SJCRH30 (cell line): ENCODE measurements around the gene MYRFL. TPM values are rescaled to one million over a fixed set of nuclear protein-coding genes. Genes with fewer than 3 reads are reported as not detected.

ENCODE experiments used
- DNase-seq, 2 experiments: peaks; one replicate each; pipeline ENCODE4 v3.0.0-alpha.2; 2015 to 2020
- H3K27ac ChIP-seq: fragments of 250-450 bp; sonication (Bioruptor Pico); 2 replicates; pipeline ENCODE4 v1.5.1; 2020; ENCODE audit warnings: mild to moderate bottlenecking, moderate library complexity
- H3K27me3 ChIP-seq: fragments of 250-450 bp; sonication (Bioruptor Pico); 2 replicates; pipeline ENCODE4 v1.5.1; 2020; ENCODE audit warnings: mild to moderate bottlenecking, moderate library complexity
- H3K36me3 ChIP-seq: fragments of 250-450 bp; sonication (Bioruptor Pico); 2 replicates; pipeline ENCODE4 v1.5.1; 2020; ENCODE audit warnings: mild to moderate bottlenecking, moderate library complexity
- H3K4me1 ChIP-seq: fragments of 250-450 bp; sonication (Bioruptor Pico); 2 replicates; pipeline ENCODE4 v1.5.1; 2020; ENCODE audit warnings: mild to moderate bottlenecking, moderate library complexity
- H3K4me3 ChIP-seq: fragments of 250-450 bp; sonication (Bioruptor Pico); 2 replicates; pipeline ENCODE4 v1.5.1; 2020; ENCODE audit warnings: mild to moderate bottlenecking, moderate library complexity
- H3K9me3 ChIP-seq: fragments of 250-450 bp; sonication (Bioruptor Pico); replicated peaks from 2 replicates; pipeline ENCODE4 v1.5.1; 2020; ENCODE audit warnings: mild to moderate bottlenecking, moderate library complexity
- total RNA-seq: library from RNA; depleted of rRNA; stranded (reverse); fragments of >200 nt; shearing (Covaris generic); gene quantifications from 2 replicates; pipeline ENCODE4 v1.2.3, GENCODE V29; 2014

Gene MYRFL
- total RNA-seq, 1 experiment from 2014 or later = not detected

DNA sequence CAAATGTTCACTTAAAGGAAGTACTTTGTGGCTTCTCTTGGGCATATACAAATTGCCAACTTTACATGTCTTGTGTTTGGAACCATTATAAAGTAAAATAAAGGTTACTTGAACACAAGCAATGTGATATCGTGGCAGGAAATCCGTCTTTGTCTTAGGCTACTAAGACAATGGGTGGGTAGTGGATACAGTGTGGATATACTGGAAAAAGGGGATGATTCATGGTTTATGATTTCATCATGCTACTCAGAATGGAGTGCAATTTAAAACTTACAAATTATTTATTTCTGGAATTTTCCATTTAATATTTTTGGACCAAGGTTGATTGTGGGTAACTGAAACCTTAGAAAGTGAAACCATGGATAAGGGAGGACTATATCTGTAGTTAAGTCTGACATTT is 48.4 kb downstream of the MYRFL start:
- Histone ChIP-seq H3K4me1 (no peaks in the 10 kb centered on the region), H3K27ac (no peak overlapping the region), H3K4me3 (no peak overlapping the region), H3K36me3 (no peaks in the 10 kb centered on the region), H3K27me3 (no peaks in the 10 kb centered on the region), H3K9me3 (no peaks in the 10 kb centered on the region)
- no peak for DNase-seq

- Histone ChIP-seq H3K27me3 (no peaks in the 10 kb centered on the region), H3K4me3 (no peak overlapping the region), H3K36me3 (no peaks in the 10 kb centered on the region), H3K27ac (no peak overlapping the region), H3K4me1 (no peaks in the 10 kb centered on the region), H3K9me3 (no peaks in the 10 kb centered on the region)
- DNase-seq = no peak
These were observed 49.6 kb downstream of the MYRFL start for GRCh38 chr12:69874606-69875005.

DNA sequence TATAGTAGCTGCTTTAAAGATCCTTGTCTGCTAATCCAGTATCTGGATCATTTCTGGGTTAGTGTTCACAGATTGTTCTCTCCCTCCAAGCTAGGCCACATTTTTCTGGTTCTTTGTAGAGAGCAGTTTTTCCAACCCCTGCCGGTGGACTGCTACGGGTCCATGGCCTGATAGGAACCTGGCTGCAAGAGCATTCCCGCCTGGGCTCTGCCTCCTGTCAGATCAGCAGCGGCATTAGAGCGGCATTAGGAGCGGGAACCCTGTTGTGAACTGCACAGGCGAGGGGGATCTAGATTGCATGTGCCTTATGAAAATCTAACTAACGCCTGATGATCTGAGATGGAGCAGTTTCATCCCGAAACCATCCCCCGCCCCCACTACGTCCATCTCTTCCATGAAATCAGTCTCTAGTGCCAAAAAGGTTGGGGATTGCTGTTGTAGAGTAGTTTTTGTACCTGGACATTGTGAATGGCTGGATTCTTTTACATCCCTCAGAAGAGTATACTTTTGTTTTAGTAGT is 50.4 kb downstream of the MYRFL start:
- Histone ChIP-seq H3K9me3 (no peaks in the 10 kb centered on the region), H3K27ac (no peak overlapping the region), H3K27me3 (no peaks in the 10 kb centered on the region), H3K4me3 (no peak overlapping the region), H3K4me1 (no peaks in the 10 kb centered on the region), H3K36me3 (no peaks in the 10 kb centered on the region)
- DNase-seq = no peak

GRCh38 chr12:69879007-69879960 is 54.3 kb downstream of the MYRFL start:
- Histone ChIP-seq H3K4me3 (peak overlapping the region; percentile 16), H3K36me3 (no peaks in the 10 kb centered on the region), H3K27ac (no peak overlapping the region), H3K9me3 (no peaks in the 10 kb centered on the region), H3K4me1 (peaks cover 6% of the 10 kb centered on the region), H3K27me3 (no peaks in the 10 kb centered on the region)
- DNase-seq = peak; percentile 62 to 88

- peak in 1 of 2 experiments; percentile 32 for DNase-seq
- Histone ChIP-seq H3K36me3 (no peaks in the 10 kb centered on the region), H3K9me3 (no peaks in the 10 kb centered on the region), H3K27ac (no peak overlapping the region), H3K4me3 (no peak overlapping the region), H3K4me1 (peaks cover 9% of the 10 kb centered on the region), H3K27me3 (no peaks in the 10 kb centered on the region)
These were observed 55.5 kb downstream of the MYRFL start for GRCh38 chr12:69880571-69880970.

DNA sequence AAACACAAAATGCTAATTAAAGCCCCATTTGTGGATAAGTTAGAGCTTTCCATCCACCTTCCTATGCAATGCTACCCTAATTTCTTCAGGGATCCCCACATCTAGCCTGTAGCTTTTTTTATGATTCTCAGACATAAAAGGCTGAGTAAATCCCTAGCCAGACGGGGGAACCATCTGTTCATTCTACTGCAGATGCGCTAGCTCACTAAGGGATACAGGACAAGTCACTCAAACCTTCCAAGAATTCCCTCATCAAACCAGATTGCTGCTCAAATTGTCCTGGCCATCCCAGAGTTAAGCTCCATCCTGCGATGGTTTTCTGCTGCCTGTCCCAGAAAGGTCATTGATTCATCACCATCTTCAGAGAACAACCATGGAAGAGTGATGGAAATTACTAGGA is 56.7 kb downstream of the MYRFL start:
- Histone ChIP-seq H3K4me3 (no peak overlapping the region), H3K9me3 (no peaks in the 10 kb centered on the region), H3K27ac (no peak overlapping the region)

DNA sequence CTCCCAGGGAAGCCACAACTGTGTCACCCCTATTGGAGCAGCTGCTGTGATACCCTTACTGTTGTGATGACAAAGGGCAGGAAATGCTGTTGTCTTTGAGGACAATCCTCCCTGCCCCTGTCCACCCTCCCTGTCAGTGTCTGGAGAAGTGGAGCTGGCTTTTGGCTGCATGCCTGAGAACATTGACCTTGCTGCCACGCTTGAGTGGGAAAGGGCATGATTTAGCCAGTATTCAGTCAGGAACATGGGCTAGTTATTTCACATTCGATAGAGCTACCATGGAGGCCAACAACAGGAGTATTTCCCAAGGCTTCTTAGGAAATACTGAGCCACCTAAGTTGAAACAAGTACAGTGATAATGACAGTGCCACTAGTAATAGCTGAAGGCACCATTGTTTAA is 59.4 kb downstream of the MYRFL start:
- Histone ChIP-seq H3K36me3 (no peaks in the 10 kb centered on the region), H3K4me1 (peaks cover 11% of the 10 kb centered on the region), H3K27me3 (no peaks in the 10 kb centered on the region), H3K9me3 (no peaks in the 10 kb centered on the region), H3K27ac (no peak overlapping the region), H3K4me3 (no peak overlapping the region)
- peak in 1 of 2 experiments; percentile 20 for DNase-seq

More for the DNA sequence above, 56.7 kb downstream of the MYRFL start:
- no peaks in the 10 kb centered on the region for H3K27me3 ChIP-seq
- H3K4me1 ChIP-seq = peaks cover 11% of the 10 kb centered on the region
- H3K36me3 ChIP-seq = no peaks in the 10 kb centered on the region
- DNase-seq = no peak

DNA sequence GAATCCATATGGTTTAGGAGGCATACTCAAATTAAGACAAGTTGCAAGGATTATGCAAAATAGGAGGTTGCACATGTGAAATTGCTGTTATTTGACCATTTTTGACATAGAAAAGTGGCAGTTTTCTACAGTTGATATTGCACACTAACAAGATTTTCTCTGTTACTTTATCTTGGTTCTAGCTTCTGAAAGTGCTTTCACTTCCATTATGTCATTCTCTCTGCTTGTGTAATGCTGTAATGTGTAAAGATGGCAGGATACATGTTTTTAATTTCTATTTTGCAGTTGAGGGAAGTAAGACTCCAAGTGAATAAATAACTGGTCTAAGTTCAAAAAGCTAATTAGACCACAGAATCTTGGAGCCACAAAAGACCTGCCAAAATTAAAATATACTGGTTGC is 60.6 kb downstream of the MYRFL start:
- Histone ChIP-seq H3K36me3 (no peaks in the 10 kb centered on the region), H3K9me3 (no peaks in the 10 kb centered on the region), H3K4me3 (no peak overlapping the region), H3K27ac (no peak overlapping the region), H3K4me1 (peaks cover 11% of the 10 kb centered on the region), H3K27me3 (no peaks in the 10 kb centered on the region)
- DNase-seq = no peak

DNA sequence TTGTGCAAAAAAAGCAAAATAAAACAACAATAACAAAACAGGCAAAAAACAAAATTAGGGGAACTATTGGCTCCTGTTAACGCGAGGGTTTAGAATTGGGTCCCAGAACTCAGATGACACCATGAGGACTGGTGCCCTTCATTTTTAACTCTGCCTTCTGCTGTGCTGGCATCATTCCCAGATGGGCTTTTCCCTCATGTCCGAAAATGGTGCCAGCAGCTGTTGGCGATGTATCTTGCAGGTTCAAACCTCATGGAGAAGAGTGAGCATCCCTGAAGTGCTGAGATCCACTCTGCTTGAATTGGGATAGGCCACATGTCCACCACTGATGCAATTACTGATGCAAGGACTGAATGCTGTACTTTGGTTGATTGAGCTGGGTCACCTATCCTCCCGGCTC is 61.1 kb downstream of the MYRFL start:
- Histone ChIP-seq H3K27me3 (no peaks in the 10 kb centered on the region), H3K4me1 (peaks cover 11% of the 10 kb centered on the region), H3K4me3 (no peak overlapping the region), H3K36me3 (no peaks in the 10 kb centered on the region), H3K27ac (no peak overlapping the region), H3K9me3 (no peaks in the 10 kb centered on the region)
- DNase-seq = peak; percentile 24 to 45

- no peak for DNase-seq
- no peak overlapping the region for H3K27ac ChIP-seq
- no peaks in the 10 kb centered on the region for H3K36me3 ChIP-seq
- no peaks in the 10 kb centered on the region for H3K27me3 ChIP-seq
- no peaks in the 10 kb centered on the region for H3K9me3 ChIP-seq
- no peak overlapping the region for H3K4me3 ChIP-seq
- peaks cover 11% of the 10 kb centered on the region for H3K4me1 ChIP-seq
These were observed 61.7 kb downstream of the MYRFL start for GRCh38 chr12:69886715-69887114.

- Histone ChIP-seq H3K4me1 (peaks cover 6% of the 10 kb centered on the region; the same call in 1 of the 2 replicates), H3K27me3 (no peaks in the 10 kb centered on the region), H3K9me3 (no peaks in the 10 kb centered on the region), H3K36me3 (no peaks in the 10 kb centered on the region), H3K4me3 (no peak overlapping the region), H3K27ac (no peak overlapping the region)
- no peak for DNase-seq
These were observed 63.9 kb downstream of the MYRFL start for GRCh38 chr12:69888901-69889300.

- Histone ChIP-seq H3K27ac (no peak overlapping the region), H3K4me3 (no peak overlapping the region), H3K4me1 (peaks cover 31% of the 10 kb centered on the region), H3K36me3 (no peaks in the 10 kb centered on the region), H3K27me3 (no peaks in the 10 kb centered on the region), H3K9me3 (no peaks in the 10 kb centered on the region)
- no peak for DNase-seq
These were observed 69.9 kb downstream of the MYRFL start for GRCh38 chr12:69894800-69895383.

DNA sequence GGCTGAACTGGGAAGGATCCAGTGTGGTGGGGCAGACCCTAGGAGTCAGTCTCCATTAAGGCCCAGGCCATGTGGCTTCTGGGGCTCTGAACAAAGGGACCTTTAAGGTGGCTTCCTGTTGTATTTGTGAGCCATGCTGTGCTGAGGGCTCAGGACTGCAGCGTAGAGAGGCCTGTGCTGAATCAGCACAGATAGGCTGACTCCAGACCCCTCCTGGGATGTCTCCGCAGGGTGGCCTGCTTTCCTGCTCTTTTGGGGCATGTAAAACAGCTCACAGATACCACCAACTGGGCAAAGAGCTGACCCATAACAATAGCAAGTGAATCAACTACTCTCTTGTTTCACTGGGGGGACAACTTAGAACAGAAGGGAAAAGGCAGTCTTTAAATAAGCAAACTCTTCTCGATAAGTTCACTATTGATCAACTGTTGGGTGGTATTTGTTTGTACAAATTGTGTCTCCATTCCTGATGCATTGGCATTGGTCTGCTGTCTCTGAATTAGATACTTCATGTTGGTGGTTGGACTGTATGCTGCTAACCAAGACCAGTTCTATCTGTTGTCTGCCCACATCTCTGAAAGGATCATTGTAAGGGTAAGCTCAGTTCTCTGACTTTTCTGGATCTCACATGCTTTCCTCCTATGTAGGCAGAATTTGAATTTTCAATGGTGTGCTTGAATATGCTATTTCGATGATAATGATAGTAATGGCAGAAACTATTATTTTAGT is 71.8 kb downstream of the MYRFL start:
- H3K36me3 ChIP-seq = no peaks in the 10 kb centered on the region

DNA sequence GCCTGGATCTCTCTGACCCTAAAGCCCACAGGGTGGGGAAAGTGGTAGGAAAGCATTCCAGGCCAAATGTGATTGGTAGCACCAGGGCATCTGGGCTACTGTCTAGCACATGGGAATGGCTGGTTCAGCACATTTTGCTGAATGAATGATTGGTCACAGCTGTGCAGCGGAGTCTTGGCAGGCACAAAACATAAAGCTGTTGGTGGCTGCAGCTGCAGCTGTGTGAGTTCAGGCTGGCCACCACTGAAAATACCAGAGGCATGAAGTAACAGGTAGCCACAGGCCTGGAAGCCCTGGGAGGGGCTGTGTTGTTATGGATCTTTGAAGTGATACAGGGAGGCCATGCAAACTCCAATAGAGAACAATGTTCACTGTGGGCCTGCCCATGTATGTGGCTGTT is 72.7 kb downstream of the MYRFL start:
- DNase-seq = peak; percentile 95 to 98
- Histone ChIP-seq H3K36me3 (no peaks in the 10 kb centered on the region), H3K4me1 (peaks cover 45% of the 10 kb centered on the region), H3K27ac (peak overlapping the region; percentile 97), H3K4me3 (no peak overlapping the region), H3K9me3 (no peaks in the 10 kb centered on the region), H3K27me3 (no peaks in the 10 kb centered on the region)

More for the DNA sequence above, 71.8 kb downstream of the MYRFL start:
- Histone ChIP-seq H3K4me1 (peaks cover 45% of the 10 kb centered on the region), H3K27ac (peak overlapping the region; percentile 97), H3K4me3 (no peak overlapping the region), H3K9me3 (no peaks in the 10 kb centered on the region), H3K27me3 (no peaks in the 10 kb centered on the region)
- peak in 1 of 2 experiments; percentile 16 for DNase-seq

DNA sequence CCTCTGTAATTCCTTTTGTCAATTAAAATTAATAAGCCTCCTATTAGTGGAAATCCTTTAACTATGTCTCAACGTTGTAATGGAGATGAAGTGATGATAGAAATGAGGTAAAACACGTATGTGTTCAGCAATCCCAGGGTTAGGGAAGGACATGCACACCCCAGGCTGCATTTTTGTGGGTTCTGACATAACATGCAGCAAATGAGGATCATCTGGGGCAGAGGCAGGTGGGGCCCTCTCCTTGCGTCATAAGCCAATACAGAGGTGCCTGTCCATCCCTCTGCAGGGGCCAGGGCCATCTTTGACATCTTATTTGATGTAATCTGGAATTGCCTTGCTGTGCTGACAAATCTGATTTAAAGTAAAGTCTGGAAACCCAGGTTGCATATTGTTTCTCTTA is 73.2 kb downstream of the MYRFL start:
- Histone ChIP-seq H3K27ac (peak overlapping the region; percentile 97), H3K9me3 (no peaks in the 10 kb centered on the region), H3K4me3 (no peak overlapping the region), H3K4me1 (peaks cover 45% of the 10 kb centered on the region), H3K27me3 (no peaks in the 10 kb centered on the region), H3K36me3 (no peaks in the 10 kb centered on the region)
- peak; percentile 80 to 81 for DNase-seq
